Liver (tissue), 9 donors: ENCODE results near the gene RGS9BP. TPM values are rescaled to one million over a fixed set of nuclear protein-coding genes. Genes with fewer than 3 reads are reported as not detected.
"Not testable (repeated sequence)": the region's sequence is repeated elsewhere in the genome, so short reads cannot be mapped to it uniquely, and the experiment has no call there.

Source experiments
- DNase-seq: peaks from one replicate; pipeline ENCODE4 v3.0.0-alpha.2; 2017; ENCODE audit warnings: low spot score
- H3K27ac ChIP-seq, 2 donors: one replicate each; pipeline ENCODE4 v1.7.0; 2013; ENCODE audit warnings: inconsistent platforms in 2 of 2, low read length in 2 of 2, control low read depth in 1 of 2, low read depth in 1 of 2, mild to moderate bottlenecking in 1 of 2
- H3K27me3 ChIP-seq, 4 donors: one replicate each; pipeline versions ENCODE4 v1.6.1 to v1.7.0; 2013; ENCODE audit warnings: low read length in 3 of 4, inconsistent platforms in 1 of 4, mild to moderate bottlenecking in 1 of 4, moderate library complexity in 1 of 4; ENCODE audit not compliant: control insufficient read depth in 4 of 4, insufficient read depth in 4 of 4
- H3K36me3 ChIP-seq, 4 donors: one replicate each; pipeline versions ENCODE4 v1.6.1 to v1.7.0; 2013; ENCODE audit warnings: low read length in 3 of 4, mild to moderate bottlenecking in 3 of 4, low read depth in 1 of 4, moderate library complexity in 1 of 4; ENCODE audit not compliant: control insufficient read depth in 4 of 4, insufficient read depth in 3 of 4
- H3K4me1 ChIP-seq, 4 donors: one replicate each; pipeline versions ENCODE4 v1.6.1 to v1.7.0; 2013; ENCODE audit warnings: low read length in 3 of 4, mild to moderate bottlenecking in 3 of 4, moderate library complexity in 1 of 4; ENCODE audit not compliant: control insufficient read depth in 4 of 4, insufficient read depth in 4 of 4
- H3K4me3 ChIP-seq, 3 donors: one replicate each; pipeline versions ENCODE4 v1.6.1 to v1.7.0; 2013; ENCODE audit warnings: low read length in 3 of 3, control low read depth in 1 of 3, low read depth in 1 of 3, mild to moderate bottlenecking in 1 of 3
- H3K9ac ChIP-seq, 2 donors: one replicate each; pipeline ENCODE4 v1.7.0; 2013; ENCODE audit warnings: low read length in 2 of 2, mild to moderate bottlenecking in 2 of 2, moderate library complexity in 2 of 2, control low read depth in 1 of 2, low read depth in 1 of 2
- H3K9me3 ChIP-seq, 4 donors: one replicate each; pipeline versions ENCODE4 v1.6.1 to v1.7.0; 2013; ENCODE audit warnings: low read length in 3 of 4; ENCODE audit not compliant: control insufficient read depth in 4 of 4
- EGR1 ChIP-seq, 2 donors: IDR thresholded peaks; 2 replicates each; pipeline ENCODE4 v1.6.1; 2016 to 2018; ENCODE audit warnings: antibody characterized with exemption in 2 of 2, low read depth in 2 of 2
- FOXA1 ChIP-seq: IDR thresholded peaks from 2 replicates; pipeline ENCODE4 v1.6.1; 2016; ENCODE audit warnings: antibody characterized with exemption
- FOXA2 ChIP-seq: IDR thresholded peaks from 2 replicates; pipeline ENCODE4 v1.6.1; 2016; ENCODE audit warnings: antibody characterized with exemption
- GABPA ChIP-seq, 2 donors: IDR thresholded peaks in 1 of 2; conservative IDR thresholded peaks in 1 of 2; 2 replicates each; pipeline ENCODE4 v1.6.1; 2016; ENCODE audit warnings: antibody characterized with exemption in 2 of 2, mild to moderate bottlenecking in 1 of 2, moderate library complexity in 1 of 2
- HNF4A ChIP-seq, 2 donors: conservative IDR thresholded peaks; 2 replicates each; pipeline ENCODE4 v1.6.1; 2016; ENCODE audit warnings: antibody characterized with exemption in 2 of 2, mild to moderate bottlenecking in 2 of 2
- HNF4G ChIP-seq: IDR thresholded peaks from 2 replicates; pipeline ENCODE4 v1.6.1; 2016; ENCODE audit warnings: antibody characterized with exemption
- JUND ChIP-seq, 2 donors: IDR thresholded peaks; 2 replicates each; pipeline ENCODE4 v1.6.1; 2016; ENCODE audit warnings: antibody characterized with exemption in 2 of 2
- NR2F2 ChIP-seq: IDR thresholded peaks from 2 replicates; pipeline ENCODE4 v1.6.1; 2016; ENCODE audit warnings: antibody characterized with exemption
- RAD21 ChIP-seq, 2 donors: IDR thresholded peaks; 2 replicates each; pipeline ENCODE4 v1.6.1; 2016; ENCODE audit warnings: antibody characterized with exemption in 2 of 2, mild to moderate bottlenecking in 2 of 2
- RXRA ChIP-seq, 2 donors: IDR thresholded peaks; 2 replicates each; pipeline ENCODE4 v1.6.1; 2017 to 2018; ENCODE audit warnings: antibody characterized with exemption in 2 of 2, mild to moderate bottlenecking in 1 of 2
- SP1 ChIP-seq: IDR thresholded peaks from 2 replicates; pipeline ENCODE4 v1.6.1; 2018; ENCODE audit warnings: antibody characterized with exemption, mild to moderate bottlenecking
- YY1 ChIP-seq: IDR thresholded peaks from 2 replicates; pipeline ENCODE4 v1.6.1; 2016; ENCODE audit warnings: antibody characterized with exemption, mild to moderate bottlenecking
- WGBS: extraction: QIAGEN DNeasy Blood & Tissue Kit; methylation state at CpG from one replicate; pipeline ENCODE4 v1.1.7; 2013; 5-methylcytosine and 5-hydroxymethylcytosine counted together
- polyA plus RNA-seq, 2 donors: library from polyadenylated mRNA; stranded (reverse) in 1 of 2; unstranded in 1 of 2; fragments of 200-250 nt in 1 of 2; fragments of >200 nt in 1 of 2; fragmentation: Nextera tagmentation in 1 of 2; extraction: Ambion mirVana in 1 of 2; gene quantifications; one replicate each; pipeline versions ENCODE4 v1.2.1 to v1.2.3, GENCODE V29; 2013 to 2015
- total RNA-seq, 2 donors: library from RNA; depleted of rRNA; stranded (reverse); fragments of >200 nt; gene quantifications; one replicate each; pipeline ENCODE4 v1.2.3, GENCODE V29; 2014
- TF ChIP-seq, protein P1 (sequence below): IDR thresholded peaks from 2 replicates; pipeline ENCODE4 v1.6.1; 2016; ENCODE audit warnings: antibody characterized with exemption, mild to moderate bottlenecking
- TF ChIP-seq, protein P2 (sequence below): IDR thresholded peaks from 2 replicates; pipeline ENCODE4 v1.6.1; 2016; ENCODE audit warnings: antibody characterized with exemption
- TF ChIP-seq, protein P3 (sequence below): IDR thresholded peaks from 2 replicates; pipeline ENCODE4 v1.6.1; 2016; ENCODE audit warnings: antibody characterized with exemption
- donor health status: healthy.
- donor health status: healthy.
- donor health status: healthy.
- donor health status: healthy.
- donor health status: healthy.

Gene RGS9BP
- total and polyA plus RNA-seq, 4 donors = under 0.01 to 0.05 (median 0.01) TPM; not detected in 1

DNA sequence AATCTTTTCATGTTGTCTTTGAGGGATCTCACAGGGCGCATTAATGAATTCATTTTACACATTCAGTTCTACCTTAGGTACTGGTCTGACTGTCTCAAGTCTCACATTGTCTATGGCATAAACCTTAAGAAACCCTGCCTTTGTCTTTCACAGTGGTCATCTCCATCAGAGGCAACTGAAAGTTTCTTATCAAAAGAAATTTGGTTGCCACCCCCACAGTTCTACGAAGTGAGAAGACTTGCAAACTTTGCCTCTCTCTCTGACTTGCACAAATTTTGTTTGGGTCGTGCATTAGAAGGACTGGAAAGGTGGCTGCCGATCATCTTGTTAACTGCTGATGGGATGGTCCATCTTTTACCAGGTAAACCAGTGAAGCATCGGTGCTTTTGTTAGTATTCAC lies 33.4 kb downstream of the RGS9BP start (continued):
- TF ChIP-seq, protein P1, sequence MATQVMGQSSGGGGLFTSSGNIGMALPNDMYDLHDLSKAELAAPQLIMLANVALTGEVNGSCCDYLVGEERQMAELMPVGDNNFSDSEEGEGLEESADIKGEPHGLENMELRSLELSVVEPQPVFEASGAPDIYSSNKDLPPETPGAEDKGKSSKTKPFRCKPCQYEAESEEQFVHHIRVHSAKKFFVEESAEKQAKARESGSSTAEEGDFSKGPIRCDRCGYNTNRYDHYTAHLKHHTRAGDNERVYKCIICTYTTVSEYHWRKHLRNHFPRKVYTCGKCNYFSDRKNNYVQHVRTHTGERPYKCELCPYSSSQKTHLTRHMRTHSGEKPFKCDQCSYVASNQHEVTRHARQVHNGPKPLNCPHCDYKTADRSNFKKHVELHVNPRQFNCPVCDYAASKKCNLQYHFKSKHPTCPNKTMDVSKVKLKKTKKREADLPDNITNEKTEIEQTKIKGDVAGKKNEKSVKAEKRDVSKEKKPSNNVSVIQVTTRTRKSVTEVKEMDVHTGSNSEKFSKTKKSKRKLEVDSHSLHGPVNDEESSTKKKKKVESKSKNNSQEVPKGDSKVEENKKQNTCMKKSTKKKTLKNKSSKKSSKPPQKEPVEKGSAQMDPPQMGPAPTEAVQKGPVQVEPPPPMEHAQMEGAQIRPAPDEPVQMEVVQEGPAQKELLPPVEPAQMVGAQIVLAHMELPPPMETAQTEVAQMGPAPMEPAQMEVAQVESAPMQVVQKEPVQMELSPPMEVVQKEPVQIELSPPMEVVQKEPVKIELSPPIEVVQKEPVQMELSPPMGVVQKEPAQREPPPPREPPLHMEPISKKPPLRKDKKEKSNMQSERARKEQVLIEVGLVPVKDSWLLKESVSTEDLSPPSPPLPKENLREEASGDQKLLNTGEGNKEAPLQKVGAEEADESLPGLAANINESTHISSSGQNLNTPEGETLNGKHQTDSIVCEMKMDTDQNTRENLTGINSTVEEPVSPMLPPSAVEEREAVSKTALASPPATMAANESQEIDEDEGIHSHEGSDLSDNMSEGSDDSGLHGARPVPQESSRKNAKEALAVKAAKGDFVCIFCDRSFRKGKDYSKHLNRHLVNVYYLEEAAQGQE = no peak

DNA sequence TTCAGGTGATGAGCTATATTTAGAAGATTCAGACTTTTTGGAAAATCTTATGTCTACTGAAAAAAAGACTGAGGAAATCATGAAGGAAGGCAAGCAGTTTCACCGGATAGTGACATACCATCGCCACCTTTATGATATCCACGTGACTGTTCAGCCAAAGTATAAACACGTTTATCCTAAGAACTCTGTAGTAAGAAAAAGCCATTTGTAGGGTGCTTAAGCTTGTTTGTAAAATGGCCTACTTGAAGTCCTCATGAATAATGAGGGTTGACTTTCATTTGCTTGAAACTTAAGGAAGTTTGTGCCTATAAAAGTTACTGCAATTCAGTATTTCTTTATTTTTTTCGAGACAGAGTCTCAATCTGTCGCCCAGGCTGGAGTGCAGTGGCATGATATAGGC lies 36.1 kb downstream of the RGS9BP start:
- no peak overlapping the region for H3K9ac ChIP-seq
- no peak overlapping the region for H3K27ac ChIP-seq
- no peaks in the 10 kb centered on the region for H3K4me1 ChIP-seq
- no peak overlapping the region for H3K4me3 ChIP-seq
- no peaks in the 10 kb centered on the region for H3K9me3 ChIP-seq
- 94% methylated on average over 6 of the region's 6 CpGs for WGBS
- H3K36me3 ChIP-seq = peaks cover 0 to 10% (median 4%) of the 10 kb centered on the region in 4 donors
- H3K27me3 ChIP-seq = no peaks in the 10 kb centered on the region
- no peak for DNase-seq
- no peak for TF ChIP-seq SP1

DNA sequence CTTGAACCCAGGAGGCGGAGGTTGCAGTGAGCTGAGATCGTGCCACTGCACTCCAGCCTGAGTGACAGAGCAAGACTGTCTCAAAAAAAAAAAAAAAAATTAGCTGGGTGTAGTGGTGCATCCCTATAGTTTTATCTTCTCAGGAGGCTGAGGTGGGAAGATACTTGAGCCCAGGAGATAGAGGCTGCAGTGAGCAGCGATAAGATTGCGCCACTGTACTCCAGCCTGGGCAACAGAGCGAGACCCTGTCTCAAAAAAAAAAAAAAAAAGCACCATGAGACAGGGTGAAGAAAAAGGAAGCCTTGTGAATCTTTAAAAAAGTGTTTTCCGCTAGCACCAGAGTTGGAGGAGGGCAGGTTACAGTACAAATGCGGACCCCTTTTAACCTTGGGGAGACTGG lies 40.6 kb downstream of the RGS9BP start:
- not testable (repeated sequence) for H3K27me3 ChIP-seq, H3K9ac ChIP-seq, H3K9me3 ChIP-seq, H3K4me1 ChIP-seq, H3K36me3 ChIP-seq, H3K4me3 ChIP-seq, DNase-seq, H3K27ac ChIP-seq
- 97% methylated on average over 7 of the region's 7 CpGs for WGBS

DNA sequence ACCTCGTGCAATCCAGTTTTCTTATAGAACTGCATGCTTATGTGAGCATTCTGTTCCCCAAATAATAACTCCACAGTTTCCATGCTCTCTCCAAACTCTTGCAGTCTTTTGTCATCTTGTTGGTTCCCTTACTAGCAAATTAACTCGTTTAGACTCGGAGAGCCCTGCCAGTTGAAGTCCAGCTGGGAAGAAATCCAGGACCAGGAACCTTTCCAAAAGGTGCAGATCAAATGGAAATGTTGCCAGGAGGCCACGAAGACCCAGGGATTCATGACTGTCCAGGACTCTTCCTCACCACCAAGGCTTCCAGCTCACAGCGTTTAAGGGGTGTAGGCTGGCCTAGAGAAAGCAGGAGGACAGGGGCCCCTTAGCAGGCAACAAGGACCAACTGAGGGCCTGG lies 41.8 kb downstream of the RGS9BP start:
- Histone ChIP-seq H3K27ac (no peak overlapping the region), H3K27me3 (no peaks in the 10 kb centered on the region), H3K9me3 (no peaks in the 10 kb centered on the region), H3K36me3 (peaks cover 0 to 4% (median under 1%) of the 10 kb centered on the region in 4 donors), H3K9ac (no peak overlapping the region), H3K4me3 (no peak overlapping the region), H3K4me1 (no peaks in the 10 kb centered on the region)
- WGBS = 60% methylated on average over 5 of the region's 5 CpGs
- DNase-seq = no peak
- TF ChIP-seq GABPA (IDR thresholded peaks at IDR 0.05 in 1 of 2, conservative IDR thresholded peaks at IDR 0.05 in 1 of 2) (no peak), NR2F2 (no peak), FOXA1 (no peak), JUND (IDR thresholded peaks at IDR 0.05) (no peak), RAD21 (IDR thresholded peaks at IDR 0.05) (no peak), FOXA2 (no peak), SP1 (no peak), HNF4A (conservative IDR thresholded peaks at IDR 0.05) (no peak), HNF4G (no peak), RXRA (IDR thresholded peaks at IDR 0.05) (no peak), EGR1 (IDR thresholded peaks at IDR 0.05; ENCODE audit: low read depth in 2 of 2) (no peak), YY1 (no peak)
- TF ChIP-seq, protein P2, sequence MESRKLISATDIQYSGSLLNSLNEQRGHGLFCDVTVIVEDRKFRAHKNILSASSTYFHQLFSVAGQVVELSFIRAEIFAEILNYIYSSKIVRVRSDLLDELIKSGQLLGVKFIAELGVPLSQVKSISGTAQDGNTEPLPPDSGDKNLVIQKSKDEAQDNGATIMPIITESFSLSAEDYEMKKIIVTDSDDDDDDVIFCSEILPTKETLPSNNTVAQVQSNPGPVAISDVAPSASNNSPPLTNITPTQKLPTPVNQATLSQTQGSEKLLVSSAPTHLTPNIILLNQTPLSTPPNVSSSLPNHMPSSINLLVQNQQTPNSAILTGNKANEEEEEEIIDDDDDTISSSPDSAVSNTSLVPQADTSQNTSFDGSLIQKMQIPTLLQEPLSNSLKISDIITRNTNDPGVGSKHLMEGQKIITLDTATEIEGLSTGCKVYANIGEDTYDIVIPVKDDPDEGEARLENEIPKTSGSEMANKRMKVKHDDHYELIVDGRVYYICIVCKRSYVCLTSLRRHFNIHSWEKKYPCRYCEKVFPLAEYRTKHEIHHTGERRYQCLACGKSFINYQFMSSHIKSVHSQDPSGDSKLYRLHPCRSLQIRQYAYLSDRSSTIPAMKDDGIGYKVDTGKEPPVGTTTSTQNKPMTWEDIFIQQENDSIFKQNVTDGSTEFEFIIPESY = no peak
- TF ChIP-seq, protein P1 = no peak
- TF ChIP-seq, protein P3, sequence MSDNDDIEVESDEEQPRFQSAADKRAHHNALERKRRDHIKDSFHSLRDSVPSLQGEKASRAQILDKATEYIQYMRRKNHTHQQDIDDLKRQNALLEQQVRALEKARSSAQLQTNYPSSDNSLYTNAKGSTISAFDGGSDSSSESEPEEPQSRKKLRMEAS = no peak
